GM23248 (cell line): ENCODE measurements around the gene DLGAP3. TPM values are rescaled to one million over a fixed set of nuclear protein-coding genes. Genes with fewer than 3 reads are reported as not detected.

Experiments used
- DNase-seq: peaks from one replicate; pipeline ENCODE4 v3.0.0-alpha.2; 2015
- H2AFZ ChIP-seq: fragments of 200-600 bp; sonication (generic); 2 replicates; pipeline ENCODE4 v1.6.1; 2016; ENCODE audit warnings: antibody characterized with exemption
- H3F3A ChIP-seq: fragments of 200-600 bp; sonication (generic); 2 replicates; pipeline ENCODE4 v1.6.1; 2016; ENCODE audit warnings: mild to moderate bottlenecking, antibody characterized with exemption, mixed run types; ENCODE audit not compliant: insufficient read depth
- H3K27ac ChIP-seq: fragments of 200-600 bp; sonication (generic); 2 replicates; pipeline ENCODE4 v1.5.1; 2016; ENCODE audit warnings: mild to moderate bottlenecking
- H3K27me3 ChIP-seq: fragments of 200-600 bp; sonication (generic); replicated peaks from 2 replicates; pipeline ENCODE4 v1.6.1; 2016; ENCODE audit warnings: mild to moderate bottlenecking; ENCODE audit not compliant: insufficient read depth
- H3K36me3 ChIP-seq: fragments of 200-600 bp; sonication (generic); 2 replicates; pipeline ENCODE4 v1.6.1; 2016; ENCODE audit warnings: low read depth, mild to moderate bottlenecking
- H3K4me1 ChIP-seq: fragments of 200-600 bp; sonication (generic); 2 replicates; pipeline ENCODE4 v1.6.1; 2016; ENCODE audit warnings: mild to moderate bottlenecking; ENCODE audit not compliant: insufficient read depth
- H3K4me2 ChIP-seq: fragments of 200-600 bp; sonication (generic); one replicate; pipeline ENCODE4 v1.6.1; 2016; ENCODE audit warnings: mild to moderate bottlenecking; ENCODE audit not compliant: unreplicated experiment
- H3K4me3 ChIP-seq: fragments of 200-600 bp; sonication (generic); 2 replicates; pipeline ENCODE4 v1.5.1; 2016; ENCODE audit warnings: mild to moderate bottlenecking
- H3K79me2 ChIP-seq: fragments of 200-600 bp; sonication (generic); 2 replicates; pipeline ENCODE4 v1.6.1; 2016; ENCODE audit warnings: mild to moderate bottlenecking; ENCODE audit not compliant: insufficient read depth
- H3K9ac ChIP-seq: fragments of 200-600 bp; sonication (generic); 2 replicates; pipeline ENCODE4 v1.6.1; 2016; ENCODE audit warnings: mild to moderate bottlenecking
- H3K9me2 ChIP-seq: fragments of 200-600 bp; sonication (generic); 2 replicates; pipeline ENCODE4 v1.6.1; 2016; ENCODE audit warnings: mixed run types, mild to moderate bottlenecking, moderate library complexity; ENCODE audit not compliant: insufficient read depth
- H3K9me3 ChIP-seq: fragments of 200-600 bp; sonication (generic); one replicate; pipeline ENCODE4 v1.6.1; 2017; ENCODE audit warnings: low read depth
- H4K20me1 ChIP-seq: fragments of 200-600 bp; sonication (generic); 2 replicates; pipeline ENCODE4 v1.6.0; 2016; ENCODE audit not compliant: insufficient read depth
- EZH2 ChIP-seq: fragments of 200-600 bp; sonication (generic); IDR thresholded peaks from 2 replicates; pipeline ENCODE4 v1.6.1; 2018; ENCODE audit warnings: antibody characterized with exemption, mild to moderate bottlenecking; ENCODE audit not compliant: insufficient read depth, poor library complexity, severe bottlenecking
- EZH2phosphoT487 ChIP-seq: fragments of 200-600 bp; sonication (generic); IDR thresholded peaks from 2 replicates; pipeline ENCODE4 v1.6.1; 2018; ENCODE audit warnings: antibody characterized with exemption, moderate library complexity, mild to moderate bottlenecking, low read depth; ENCODE audit not compliant: insufficient read depth
- WGBS, 2 experiments: methylation state at CpG; one replicate each; pipeline ENCODE4 v1.1.6; 2015 to 2017; ENCODE audit warnings: low lambda C conversion rate in 2 of 2, low coverage in 1 of 2; ENCODE audit errors: missing lambda C conversion rate in 2 of 2; 5-methylcytosine and 5-hydroxymethylcytosine counted together
- in situ Hi-C: fragments of 300-500 bp; cut with MboI; formaldehyde crosslinking; loops from 2 replicates; pipeline ENCODE4 v1.15.0; 2020
- polyA plus RNA-seq: library from polyadenylated mRNA; unstranded; fragments of >200 nt; fragmentation: Nextera tagmentation; extraction: Ambion mirVana; gene quantifications from 2 replicates; pipeline ENCODE4 v1.2.1, GENCODE V29; 2016
- total RNA-seq: library from RNA; depleted of rRNA; stranded (reverse); fragments of >200 nt; shearing (Covaris generic); gene quantifications from 2 replicates; pipeline ENCODE4 v1.2.3, GENCODE V29; 2014

Gene DLGAP3
- total and polyA plus RNA-seq, 2 experiments from 2014 or later = 0.11 TPM; not detected in 1

DNA sequence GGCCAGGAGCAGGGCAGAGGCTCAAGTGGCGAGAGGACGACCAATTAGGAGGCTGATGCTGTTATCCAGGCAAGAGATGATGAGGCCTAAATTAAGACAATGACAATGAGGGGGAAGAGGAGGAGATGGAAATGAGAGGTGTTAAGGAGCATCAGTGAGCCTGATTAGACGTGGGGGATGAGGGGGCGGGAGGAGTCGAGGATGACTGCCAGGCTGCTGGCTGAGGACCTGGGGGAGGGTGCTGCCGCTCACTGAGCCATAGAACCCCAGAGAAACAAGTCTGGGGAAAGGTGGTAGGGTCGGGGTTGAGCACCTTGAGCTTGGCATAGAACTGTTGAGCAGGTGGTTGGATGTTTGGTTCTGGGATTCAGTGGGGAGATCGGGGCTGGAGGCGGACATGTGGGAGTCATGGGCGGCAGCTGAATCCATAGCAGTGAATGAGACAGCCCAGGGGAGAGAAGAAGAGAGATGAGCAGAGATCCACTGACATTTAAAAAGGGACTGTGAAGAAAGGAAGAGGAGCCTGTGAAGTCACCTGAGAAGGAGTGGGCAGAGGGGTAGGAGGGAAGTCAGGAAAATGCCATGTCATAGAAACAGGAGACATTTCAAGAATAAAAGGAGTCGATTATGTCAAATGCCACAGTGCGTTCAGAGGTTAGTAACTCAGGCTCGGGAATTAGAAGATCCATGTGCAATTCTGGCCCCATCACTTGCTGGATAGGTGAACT is 28.5 kb downstream of the DLGAP3 start:
- Histone ChIP-seq H4K20me1 (no peaks in the 10 kb centered on the region), H2AFZ (no peak overlapping the region), H3K36me3 (no peaks in the 10 kb centered on the region), H3F3A (no peaks in the 10 kb centered on the region), H3K9ac (no peak overlapping the region), H3K4me3 (no peak overlapping the region), H3K27me3 (peaks cover 12% of the 10 kb centered on the region), H3K27ac (no peak overlapping the region), H3K4me1 (no peaks in the 10 kb centered on the region), H3K9me3 (no peaks in the 10 kb centered on the region), H3K79me2 (no peaks in the 10 kb centered on the region), H3K4me2 (no peak overlapping the region), H3K9me2 (no peaks in the 10 kb centered on the region)
- DNase-seq = no peak
- TF ChIP-seq EZH2phosphoT487 = no peak
- no peak for TF ChIP-seq EZH2
- in situ Hi-C loops = no loop called here
- 25 to 37% methylated on average over 10 to 13 of the region's 13 CpGs for WGBS, 2 experiments

DNA sequence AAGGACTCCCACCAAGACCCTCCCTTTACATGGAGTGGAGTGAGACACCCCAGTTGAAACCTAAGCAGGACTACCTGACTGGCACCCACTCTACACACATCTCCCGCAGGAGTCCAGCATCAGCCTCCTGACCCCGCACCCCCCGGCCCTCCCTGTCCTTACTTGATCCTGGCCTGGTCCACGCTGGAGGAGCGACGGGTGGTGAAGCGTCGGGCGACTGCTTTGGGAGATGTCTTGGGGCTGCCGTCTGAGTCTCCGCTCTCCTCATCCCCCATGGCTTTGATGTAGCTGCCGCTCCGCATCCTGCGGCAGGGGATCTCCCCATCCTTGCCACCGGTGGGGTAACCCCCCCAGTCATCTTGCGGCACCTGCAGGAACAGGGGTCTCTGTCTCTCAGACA is 29.5 kb downstream of the DLGAP3 start:
- in situ Hi-C loops = no loop called here
- no peaks in the 10 kb centered on the region for H3K79me2 ChIP-seq
- no peaks in the 10 kb centered on the region for H4K20me1 ChIP-seq
- H3K9ac ChIP-seq = no peak overlapping the region
- H3F3A ChIP-seq = no peaks in the 10 kb centered on the region
- no peak overlapping the region for H3K4me3 ChIP-seq
- no peaks in the 10 kb centered on the region for H3K9me2 ChIP-seq
- no peak for TF ChIP-seq EZH2phosphoT487
- TF ChIP-seq EZH2 = no peak
- DNase-seq = no peak
- no peak overlapping the region for H3K4me2 ChIP-seq
- H3K4me1 ChIP-seq = no peaks in the 10 kb centered on the region
- 65 to 73% methylated on average over 16 of the region's 16 CpGs for WGBS, 2 experiments
- no peak overlapping the region for H3K27ac ChIP-seq
- peaks cover 12% of the 10 kb centered on the region for H3K27me3 ChIP-seq
- no peak overlapping the region for H2AFZ ChIP-seq
- H3K36me3 ChIP-seq = no peaks in the 10 kb centered on the region
- H3K9me3 ChIP-seq = no peaks in the 10 kb centered on the region

DNA sequence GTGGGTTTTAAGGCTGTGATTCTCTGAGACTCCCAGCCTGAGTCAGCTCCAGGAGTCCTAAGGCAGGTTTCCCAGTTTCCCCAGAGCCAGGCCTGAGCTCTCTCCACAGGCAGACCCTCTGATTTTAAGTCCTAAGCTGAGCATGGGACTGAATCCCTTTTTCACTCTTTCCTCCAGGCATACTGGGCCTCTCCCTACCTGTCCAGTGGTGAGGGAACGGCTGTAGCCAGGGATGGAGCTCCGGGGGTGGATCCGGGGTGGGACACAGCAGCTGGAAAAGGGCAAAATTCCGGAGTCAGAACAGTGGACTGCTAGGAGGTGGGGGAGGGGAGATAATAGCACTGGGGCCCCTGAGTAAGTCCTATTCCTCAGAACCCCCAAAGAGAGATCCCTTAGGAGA is 30.0 kb downstream of the DLGAP3 start:
- 26 to 41% methylated on average over 4 of the region's 4 CpGs for WGBS, 2 experiments
- Histone ChIP-seq H3K36me3 (no peaks in the 10 kb centered on the region), H3K4me3 (no peak overlapping the region), H3K4me1 (no peaks in the 10 kb centered on the region), H3F3A (no peaks in the 10 kb centered on the region), H3K27ac (no peak overlapping the region), H2AFZ (no peak overlapping the region), H3K9me3 (no peaks in the 10 kb centered on the region), H3K27me3 (peaks cover 12% of the 10 kb centered on the region), H4K20me1 (no peaks in the 10 kb centered on the region), H3K79me2 (no peaks in the 10 kb centered on the region), H3K9ac (no peak overlapping the region), H3K4me2 (no peak overlapping the region), H3K9me2 (no peaks in the 10 kb centered on the region)
- DNase-seq = no peak
- in situ Hi-C loops = no loop called here
- TF ChIP-seq EZH2 (no peak), EZH2phosphoT487 (no peak)

DNA sequence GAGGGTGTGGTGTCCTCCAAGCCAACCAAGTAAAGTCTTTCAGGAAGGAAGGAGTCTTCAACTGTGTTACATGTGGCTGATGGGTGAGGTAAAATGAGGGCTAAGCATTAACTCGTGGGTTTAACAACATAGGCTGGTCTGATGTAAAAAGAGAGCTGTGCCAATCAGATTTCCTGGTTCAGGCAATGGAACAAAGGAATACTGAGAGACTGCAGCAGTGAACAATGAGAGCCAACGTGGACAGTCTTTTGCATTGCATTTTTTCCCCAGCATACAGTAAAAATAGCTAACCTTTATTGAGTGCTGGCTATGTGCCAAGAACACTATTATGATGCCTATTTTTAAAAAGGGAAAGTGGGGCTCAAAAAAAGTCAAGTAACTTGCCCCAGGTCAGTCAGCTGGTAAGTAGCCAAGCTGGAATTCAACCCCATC is 31.1 kb downstream of the DLGAP3 start:
- no peaks in the 10 kb centered on the region for H3K9me3 ChIP-seq
- H3K4me1 ChIP-seq = no peaks in the 10 kb centered on the region
- H3K36me3 ChIP-seq = no peaks in the 10 kb centered on the region
- H3K27ac ChIP-seq = no peak overlapping the region
- no peak overlapping the region for H3K4me2 ChIP-seq
- no peaks in the 10 kb centered on the region for H3K9me2 ChIP-seq
- in situ Hi-C loops = no loop called here
- DNase-seq = peak; percentile 11
- H2AFZ ChIP-seq = no peak overlapping the region
- H4K20me1 ChIP-seq = no peaks in the 10 kb centered on the region
- no peaks in the 10 kb centered on the region for H3F3A ChIP-seq
- H3K79me2 ChIP-seq = no peaks in the 10 kb centered on the region
- no peak overlapping the region for H3K9ac ChIP-seq
- WGBS, 2 experiments = 4 to 11% methylated on average over 2 of the region's 2 CpGs
- no peak for TF ChIP-seq EZH2phosphoT487
- TF ChIP-seq EZH2 = no peak
- no peak overlapping the region for H3K4me3 ChIP-seq
- H3K27me3 ChIP-seq = peaks cover 12% of the 10 kb centered on the region

DNA sequence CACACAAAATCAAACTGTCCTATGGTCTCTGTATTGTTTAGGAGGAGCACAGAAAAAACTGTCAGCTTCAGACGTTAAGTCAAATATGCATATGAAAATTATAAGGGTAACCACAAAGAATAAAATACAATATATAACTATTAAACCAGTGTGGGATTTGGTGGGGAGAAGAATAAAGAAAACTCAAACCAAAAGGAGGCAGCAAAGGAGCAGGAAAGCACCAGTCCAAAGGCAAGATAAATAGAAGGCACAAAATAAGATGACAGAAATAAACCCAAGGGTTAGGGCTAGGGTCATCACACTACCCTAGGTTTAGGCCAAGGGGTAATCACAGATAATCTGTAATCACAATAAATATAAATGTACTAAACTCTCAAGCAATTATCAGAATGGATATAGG is 32.8 kb downstream of the DLGAP3 start:
- no peak for DNase-seq
- 30 to 31% methylated on average over 1 of the region's 1 CpG for WGBS, 2 experiments
- in situ Hi-C loops = no loop called here

More for the DNA sequence above, 32.8 kb downstream of the DLGAP3 start:
- H3K4me3 ChIP-seq = no peak overlapping the region
- H4K20me1 ChIP-seq = no peaks in the 10 kb centered on the region
- no peak overlapping the region for H3K27ac ChIP-seq
- H3K9ac ChIP-seq = no peak overlapping the region
- H3K4me2 ChIP-seq = no peak overlapping the region
- H3K27me3 ChIP-seq = peaks cover 9% of the 10 kb centered on the region
- H3K4me1 ChIP-seq = no peaks in the 10 kb centered on the region
- no peaks in the 10 kb centered on the region for H3K9me3 ChIP-seq
- H3K36me3 ChIP-seq = no peaks in the 10 kb centered on the region
- TF ChIP-seq EZH2 (no peak), EZH2phosphoT487 (no peak)
- H3K9me2 ChIP-seq = no peaks in the 10 kb centered on the region
- H3F3A ChIP-seq = no peaks in the 10 kb centered on the region
- H3K79me2 ChIP-seq = no peaks in the 10 kb centered on the region
- H2AFZ ChIP-seq = no peak overlapping the region
